CD4-positive, alpha-beta T cell treated with Interferon alpha-2 for 1 hour (primary cell): Measurements from ENCODE around the gene TCERG1L.
"Not testable (repeated sequence)": the region's sequence is repeated elsewhere in the genome, so short reads cannot be mapped to it uniquely, and the experiment has no call there.

ENCODE experiments used
- DNase-seq, 2 donors: peaks; one replicate each; pipeline ENCODE4 v3.0.0-alpha.2; 2020 to 2022

Gene TCERG1L

DNA sequence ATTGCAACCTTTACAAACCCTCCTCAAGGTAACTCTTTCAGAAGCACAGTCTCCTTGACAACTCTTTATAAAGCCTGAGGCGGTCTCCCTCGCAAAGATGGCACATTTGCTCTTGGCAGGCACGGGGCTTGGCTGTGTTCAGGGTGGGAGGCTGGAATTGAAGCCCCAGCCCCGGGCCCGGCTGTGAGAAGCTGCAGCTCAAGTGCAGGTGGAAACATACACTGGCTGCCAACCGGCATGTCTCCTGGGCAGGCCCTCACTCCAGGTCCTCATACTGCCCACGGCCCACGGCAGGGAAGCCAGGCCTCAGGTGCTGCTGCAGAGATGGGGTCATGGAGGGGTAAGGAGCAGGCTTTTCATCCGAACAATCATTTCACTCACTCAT, 194.5 kb downstream of the TCERG1L start:
- DNase-seq: no peak

GRCh38 chr10:131116216-131116990, 195.1 kb downstream of the TCERG1L start:
- DNase-seq: no peak

DNA sequence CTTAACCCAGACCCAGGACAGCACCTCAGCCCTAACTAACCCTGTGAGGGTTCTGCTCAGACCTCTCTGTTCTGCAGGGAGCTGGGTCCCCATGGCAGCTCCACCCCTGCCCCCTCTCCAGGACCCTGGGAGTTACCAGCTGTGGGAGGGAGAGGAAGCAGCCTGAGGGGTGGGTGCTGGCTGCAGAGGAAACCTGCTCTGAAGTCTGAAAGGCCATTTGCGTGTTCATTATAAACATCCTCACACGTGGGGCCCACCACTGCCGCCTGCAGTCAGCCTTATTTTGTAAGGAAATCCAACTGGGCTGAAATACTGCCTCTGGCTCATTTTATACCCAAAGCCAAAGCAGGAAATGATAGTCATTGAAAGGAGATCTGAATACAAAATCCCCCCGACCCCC, 195.7 kb downstream of the TCERG1L start:
- no peak for DNase-seq

- no peak for DNase-seq
Observed at GRCh38 chr10:131115321-131115720, 196.2 kb downstream of the TCERG1L start.

DNA sequence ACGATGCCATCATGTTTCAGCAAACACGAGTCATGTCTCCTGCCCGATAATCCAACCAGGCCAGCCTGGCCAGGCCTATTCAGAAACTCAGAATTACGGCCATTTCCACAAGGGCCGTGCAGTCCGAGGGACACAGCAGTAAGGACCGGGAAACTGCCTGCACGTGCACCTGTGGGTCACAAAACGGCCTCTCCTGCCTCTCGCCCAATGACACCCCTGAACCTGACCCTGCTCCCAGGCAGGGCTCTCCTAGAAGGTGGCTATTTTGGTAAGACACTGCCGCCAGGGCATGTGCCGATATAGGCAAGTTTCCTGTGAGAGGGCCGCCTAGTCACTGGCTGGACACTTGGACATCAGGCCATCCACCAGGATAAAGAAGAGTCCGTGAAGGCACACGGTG, 196.7 kb downstream of the TCERG1L start:
- DNase-seq: no peak

DNA sequence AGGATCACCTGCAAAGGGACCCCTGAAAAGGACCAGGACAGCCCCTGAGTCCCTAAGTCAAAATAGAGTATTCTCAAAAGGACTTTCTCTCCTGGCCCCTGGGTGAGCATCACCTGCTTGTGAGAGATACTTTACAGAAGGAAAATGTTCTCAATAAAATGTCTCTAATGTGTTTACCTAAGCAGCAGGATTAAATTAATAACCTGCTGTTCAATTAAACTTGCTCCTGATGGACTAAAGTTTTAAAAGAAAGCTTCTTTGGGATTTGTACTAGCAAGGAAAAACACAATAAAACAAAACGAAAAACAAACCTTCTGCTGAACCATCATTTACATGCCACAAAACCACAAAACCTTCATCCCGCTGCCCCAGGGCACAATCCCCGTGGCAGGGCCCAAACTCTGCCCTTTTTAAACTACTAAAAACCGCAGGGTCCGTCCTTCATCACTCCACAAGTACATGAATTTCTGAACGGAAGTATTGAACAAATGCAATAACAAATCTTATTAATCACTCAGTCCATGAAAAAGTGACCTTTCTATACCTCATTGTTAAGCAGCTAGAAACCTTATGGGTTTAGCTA, 197.7 kb downstream of the TCERG1L start:
- DNase-seq: no peak

GRCh38 chr10:131113165-131113564, 198.4 kb downstream of the TCERG1L start:
- DNase-seq: no peak

GRCh38 chr10:131112691-131113090, 198.8 kb downstream of the TCERG1L start:
- DNase-seq: no peak

DNA sequence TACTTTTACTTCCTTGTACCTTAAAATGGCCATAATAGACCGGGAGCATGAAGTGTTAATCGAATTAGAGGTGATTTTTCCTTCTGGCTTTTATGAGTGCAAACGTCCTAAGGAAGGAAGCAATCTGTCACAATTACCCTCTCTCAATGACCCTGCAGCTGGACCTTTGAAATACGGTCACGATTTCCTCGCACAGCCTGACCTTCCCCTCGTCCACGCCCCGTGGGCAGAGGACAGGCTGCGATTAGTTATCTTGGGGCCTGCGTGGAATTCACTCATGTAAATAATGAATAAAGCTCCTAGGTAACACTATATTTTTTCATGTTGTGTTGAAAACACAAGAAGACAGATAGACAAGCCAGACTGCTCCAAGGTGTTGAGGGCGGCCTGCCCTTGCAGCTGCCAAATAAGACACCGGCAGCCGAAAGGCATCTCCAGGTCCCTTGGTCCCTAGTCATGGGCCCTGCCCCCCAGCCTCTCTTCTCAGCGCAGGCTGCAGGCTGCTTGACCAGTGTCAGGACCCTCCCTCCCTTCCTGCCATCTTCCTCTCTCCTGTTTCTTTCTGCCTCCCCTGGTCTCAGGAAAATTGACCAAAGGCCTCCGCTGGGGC, 199.9 kb downstream of the TCERG1L start:
- no peak for DNase-seq

GRCh38 chr10:131111007-131111406, 200.5 kb downstream of the TCERG1L start:
- DNase-seq: no peak

DNA sequence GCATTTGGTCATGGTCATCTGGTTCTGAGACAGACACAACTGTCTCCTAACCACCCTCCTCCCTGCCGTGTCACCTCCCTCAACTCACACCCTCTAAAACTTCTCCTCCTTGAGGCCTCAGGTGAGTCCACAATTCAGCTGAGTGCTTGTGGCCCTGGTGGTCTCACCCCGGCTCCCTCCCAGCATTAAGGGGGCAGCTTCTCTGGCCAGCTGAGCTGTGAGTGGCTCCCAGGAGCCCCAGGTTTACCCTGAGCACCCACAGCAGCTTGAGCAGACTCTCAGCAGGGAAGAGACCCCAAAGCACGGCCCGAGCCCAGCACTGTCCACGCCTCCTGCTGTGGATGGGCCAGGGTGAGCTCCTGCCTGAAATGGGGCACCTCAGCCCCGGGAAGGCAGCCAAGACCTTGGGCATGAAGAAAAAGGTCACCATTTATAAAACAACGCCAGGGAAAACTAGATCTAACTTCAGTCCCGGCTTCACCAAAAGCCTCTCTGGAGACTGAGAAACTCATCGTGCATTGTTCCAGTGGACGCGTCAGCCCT, 201.2 kb downstream of the TCERG1L start:
- no peak for DNase-seq

GRCh38 chr10:131109726-131110125, 201.8 kb downstream of the TCERG1L start:
- DNase-seq: no peak

DNA sequence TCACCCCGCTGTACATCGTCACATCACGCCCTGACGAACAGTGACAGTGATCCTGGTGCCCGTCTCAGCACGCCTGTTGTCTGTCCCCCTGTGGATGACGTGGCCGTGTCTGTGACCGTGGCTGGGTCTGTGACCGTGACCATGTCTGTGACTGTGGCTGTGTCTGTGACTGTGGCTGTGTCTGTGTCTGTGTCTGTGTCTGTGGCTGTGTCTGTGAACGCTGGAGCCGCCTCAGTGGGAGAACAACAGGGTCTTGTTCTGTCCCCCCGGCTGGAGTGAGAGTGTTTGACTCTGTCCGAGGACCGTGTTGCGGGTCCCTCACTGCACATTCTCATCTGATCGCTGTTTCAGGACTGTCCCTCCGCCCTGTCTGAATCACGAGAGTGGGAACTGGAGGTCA, 202.2 kb downstream of the TCERG1L start:
- no peak for DNase-seq

DNA sequence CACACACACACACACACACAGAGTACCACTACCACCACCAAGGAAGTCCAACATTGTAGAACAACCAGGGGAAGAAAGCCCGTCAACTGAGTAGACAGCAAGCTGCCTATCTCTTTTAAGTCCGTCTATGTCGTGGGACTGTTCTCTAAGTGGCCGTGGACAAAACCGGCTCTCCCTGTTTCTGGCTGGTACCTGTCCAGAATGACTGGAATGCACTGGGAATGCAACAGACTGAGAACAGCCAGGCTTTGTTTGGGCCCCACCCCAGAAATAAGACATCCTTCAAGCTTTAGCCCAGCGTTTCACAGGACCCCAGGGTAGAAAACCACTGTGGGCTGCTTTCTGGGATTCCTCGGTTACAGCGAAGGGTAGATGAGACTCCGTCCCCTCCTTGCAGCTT, 203.6 kb downstream of the TCERG1L start:
- DNase-seq: no peak

DNA sequence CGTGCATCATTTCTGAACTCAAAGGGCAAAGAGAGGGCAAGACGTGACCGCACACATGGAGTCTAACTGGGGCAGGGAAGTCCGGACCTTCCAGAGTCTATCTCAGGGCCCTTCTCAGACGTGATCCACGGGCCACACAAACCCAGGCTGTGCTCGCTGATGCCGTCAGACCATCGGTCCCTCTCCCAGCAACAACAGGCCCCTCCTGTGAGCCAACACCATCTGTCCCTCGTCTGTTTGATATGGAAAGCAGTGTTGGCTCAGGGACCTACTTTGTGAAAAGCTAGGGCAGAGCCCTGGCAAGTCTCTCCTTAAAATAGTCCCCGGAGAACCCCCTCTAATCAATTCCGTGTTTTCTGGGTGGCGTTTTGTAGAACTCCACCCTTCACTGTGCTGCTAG, 208.8 kb downstream of the TCERG1L start:
- no peak for DNase-seq

DNA sequence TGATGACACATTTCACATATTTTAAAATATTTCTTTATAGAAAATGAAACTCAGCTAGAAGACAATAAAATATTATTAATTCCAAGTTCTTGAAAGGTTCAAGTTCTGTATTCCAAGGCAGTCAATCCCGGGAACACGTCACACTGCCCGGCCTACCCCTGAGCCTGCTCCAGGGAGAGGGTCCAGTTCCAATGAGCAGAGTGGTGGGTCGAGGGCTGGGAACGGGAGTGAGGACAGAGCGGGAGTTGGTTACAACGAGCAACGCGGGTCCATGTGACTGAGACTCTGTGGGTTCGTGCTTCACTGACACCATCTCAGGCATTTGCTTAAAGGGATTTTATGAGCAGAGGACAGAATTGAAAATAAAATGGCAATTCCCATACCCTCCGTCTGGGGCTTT, 209.4 kb downstream of the TCERG1L start:
- DNase-seq: no peak

GRCh38 chr10:131100418-131101410, 210.8 kb downstream of the TCERG1L start:
- DNase-seq: not testable (repeated sequence)

DNA sequence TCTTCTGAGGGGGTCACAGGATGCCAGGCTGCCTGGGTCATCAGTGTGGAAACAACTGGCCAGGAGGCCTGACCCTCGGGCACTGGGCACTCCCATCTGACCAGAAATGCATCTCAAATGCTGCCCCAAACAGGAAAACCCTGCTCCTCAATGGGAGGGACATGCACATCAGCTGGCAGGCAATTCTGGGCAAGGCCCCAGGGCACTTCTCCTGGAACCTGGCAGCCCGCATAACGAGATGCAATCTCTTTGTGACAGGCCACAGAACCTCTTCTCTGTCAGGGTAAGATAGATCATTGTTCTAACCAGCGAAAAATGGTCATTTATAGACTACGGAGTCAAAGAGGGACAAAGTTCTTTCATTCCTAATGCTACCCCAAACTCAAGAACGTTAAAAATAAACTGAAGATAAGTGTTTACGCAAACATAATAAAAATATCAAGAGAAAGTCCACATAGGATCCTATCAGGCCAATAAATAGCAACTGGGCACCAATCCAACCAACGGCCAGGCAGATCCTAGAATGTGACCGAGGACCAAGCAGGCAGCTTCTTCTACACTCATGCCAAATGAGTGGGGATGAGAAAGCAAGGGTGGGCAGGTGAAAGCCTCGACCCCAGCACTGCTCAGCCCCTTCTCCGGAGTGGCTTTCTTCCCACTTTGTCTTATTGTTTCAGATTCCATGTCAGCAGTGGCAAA, 212.3 kb downstream of the TCERG1L start:
- DNase-seq: no peak

- DNase-seq: no peak
Observed at GRCh38 chr10:131098416-131098952, 213.0 kb downstream of the TCERG1L start.

- no peak for DNase-seq
Observed at GRCh38 chr10:131096031-131096430, 215.5 kb downstream of the TCERG1L start.

- DNase-seq: no peak
Observed at GRCh38 chr10:131095313-131095580, 216.3 kb downstream of the TCERG1L start.
